ENCODE data around the gene HACD4. TPM values are rescaled to one million over a fixed set of nuclear protein-coding genes. Genes with fewer than 3 reads are reported as not detected.

The HACD4 gene
- total RNA-seq, 1 experiment from 2014 or later, result 1.2 TPM

GRCh38 chr9:20989923-20990341 is 41.5 kb downstream of the HACD4 start (continued):
- TF ChIP-seq USF1 (CRISPR knock-in tag; IDR thresholded peaks at IDR 0.05) (no peak), NR1H2 (CRISPR knock-in tag; IDR thresholded peaks at IDR 0.05) (no peak), HMGXB4 (CRISPR knock-in tag; IDR thresholded peaks at IDR 0.05) (no peak), IRF1 (CRISPR knock-in tag; IDR thresholded peaks at IDR 0.05) (no peak), GTF2I (CRISPR knock-in tag; conservative IDR thresholded peaks at IDR 0.05) (no peak)

- CTCF ChIA-PET, result interaction anchor here (0.5 to 0.6 kb wide), 2 partner anchors 122 to 132 kb away, joined by 3 to 4 read pairs; no protein-coding TSS in a partner anchor
- DNase-seq (ENCODE audit: low spot score), result no peak
- H3K27me3 Mint-ChIP-seq (ENCODE audit: low read depth), result no peaks in the 10 kb centered on the region
- H3K4me3 Mint-ChIP-seq, result no peak overlapping the region
- POLR2A ChIA-PET, result interaction anchor here (0.6 kb wide), 1 partner anchor 801 kb away, joined by 9 read pairs; no protein-coding TSS in a partner anchor
- no peak overlapping the region for H3K27ac Mint-ChIP-seq
- H3K9me3 Mint-ChIP-seq, result no peaks in the 10 kb centered on the region
- TF ChIP-seq E2F1 (CRISPR knock-in tag; IDR thresholded peaks at IDR 0.05) (no peak), ZNF671 (CRISPR knock-in tag; IDR thresholded peaks at IDR 0.05) (no peak), IRF2 (CRISPR knock-in tag; IDR thresholded peaks at IDR 0.05; ENCODE audit: borderline replicate concordance, low read depth) (no peak), ZNF396 (CRISPR knock-in tag; IDR thresholded peaks at IDR 0.05; ENCODE audit: borderline replicate concordance) (no peak), USF1 (CRISPR knock-in tag; IDR thresholded peaks at IDR 0.05) (no peak), ZNF532 (CRISPR knock-in tag; IDR thresholded peaks at IDR 0.05; ENCODE audit: borderline replicate concordance) (no peak), CREB1 (CRISPR knock-in tag; IDR thresholded peaks at IDR 0.05) (no peak), ELF4 (CRISPR knock-in tag; IDR thresholded peaks at IDR 0.05; ENCODE audit: low read depth) (no peak), ATF3 (CRISPR knock-in tag; conservative IDR thresholded peaks at IDR 0.05) (no peak), ZNF263 (CRISPR knock-in tag; IDR thresholded peaks at IDR 0.05; ENCODE audit: low read depth) (no peak), ZNF425 (CRISPR knock-in tag; conservative IDR thresholded peaks at IDR 0.05) (no peak)
- H3K36me3 Mint-ChIP-seq, result peaks cover 19% of the 10 kb centered on the region
- H3K4me1 Mint-ChIP-seq, result peaks cover 15% of the 10 kb centered on the region
- ATAC-seq, result no peak
These were observed 42.6 kb downstream of the HACD4 start for GRCh38 chr9:20988671-20989315.

Measured in WTC11 (cell line).